ENCODE data around the gene BSN. TPM values are rescaled to one million over a fixed set of nuclear protein-coding genes. Genes with fewer than 3 reads are reported as not detected.

Gene BSN
- total RNA-seq, 2 donors from 2014 or later: 0.17 to 0.21 TPM

- H3K27me3 Mint-ChIP-seq (ENCODE audit: low read depth): no peaks in the 10 kb centered on the region
- no peak for DNase-seq
- H3K4me3 Mint-ChIP-seq: no peak overlapping the region
- H3K27ac Mint-ChIP-seq: no peak overlapping the region
- no peak for ATAC-seq (replicated peaks in 1 of 2)
- H3K36me3 Mint-ChIP-seq (ENCODE audit: insufficient read depth in 2 of 2): peaks cover 0 to 3% of the 10 kb centered on the region in 2 donors
- no peaks in the 10 kb centered on the region for H3K4me1 Mint-ChIP-seq (ENCODE audit: low read depth)
- peaks cover 3 to 7% of the 10 kb centered on the region in 2 donors for H3K9me3 Mint-ChIP-seq
These were observed 57.0 kb downstream of the BSN start for GRCh38 chr3:49611291-49611690.

GRCh38 chr3:49611719-49612118 is 57.4 kb downstream of the BSN start:
- ATAC-seq (replicated peaks in 1 of 2): no peak
- Mint-ChIP-seq H3K4me3 (no peak overlapping the region), H3K36me3 (ENCODE audit: insufficient read depth in 2 of 2) (peaks cover 0 to 3% of the 10 kb centered on the region in 2 donors), H3K27ac (no peak overlapping the region), H3K4me1 (ENCODE audit: low read depth) (no peaks in the 10 kb centered on the region), H3K9me3 (peaks cover 3 to 7% of the 10 kb centered on the region in 2 donors), H3K27me3 (ENCODE audit: low read depth) (no peaks in the 10 kb centered on the region)
- DNase-seq: no peak

GRCh38 chr3:49614936-49615335 is 60.7 kb downstream of the BSN start:
- Mint-ChIP-seq H3K4me1 (ENCODE audit: low read depth) (no peaks in the 10 kb centered on the region), H3K9me3 (peaks cover 3 to 7% of the 10 kb centered on the region in 2 donors), H3K4me3 (no peak overlapping the region), H3K36me3 (ENCODE audit: insufficient read depth in 2 of 2) (peaks cover 0 to 3% of the 10 kb centered on the region in 2 donors), H3K27ac (no peak overlapping the region), H3K27me3 (ENCODE audit: low read depth) (peaks cover 6% of the 10 kb centered on the region)
- ATAC-seq (replicated peaks in 1 of 2) (no peak), DNase-seq (no peak)

- Mint-ChIP-seq H3K9me3 (peaks cover 3 to 7% of the 10 kb centered on the region in 2 donors), H3K27ac (no peak overlapping the region), H3K4me1 (ENCODE audit: low read depth) (no peaks in the 10 kb centered on the region), H3K4me3 (no peak overlapping the region), H3K27me3 (ENCODE audit: low read depth) (peaks cover 6% of the 10 kb centered on the region), H3K36me3 (ENCODE audit: insufficient read depth in 2 of 2) (peaks cover 0 to 3% of the 10 kb centered on the region in 2 donors)
- DNase-seq (no peak), ATAC-seq (replicated peaks in 1 of 2) (no peak)
These were observed 61.8 kb downstream of the BSN start for GRCh38 chr3:49616061-49616460.

GRCh38 chr3:49616491-49616941 is 62.2 kb downstream of the BSN start:
- Mint-ChIP-seq H3K4me1 (ENCODE audit: low read depth) (no peaks in the 10 kb centered on the region), H3K36me3 (ENCODE audit: insufficient read depth in 2 of 2) (peaks cover 0 to 3% of the 10 kb centered on the region in 2 donors), H3K27ac (no peak overlapping the region), H3K9me3 (peaks cover 3 to 7% of the 10 kb centered on the region in 2 donors), H3K27me3 (ENCODE audit: low read depth) (peaks cover 6% of the 10 kb centered on the region), H3K4me3 (no peak overlapping the region)
- ATAC-seq (replicated peaks in 1 of 2) (no peak), DNase-seq (no peak)

- Mint-ChIP-seq H3K9me3 (peaks cover 1 to 5% of the 10 kb centered on the region in 2 donors), H3K4me3 (no peak overlapping the region), H3K4me1 (ENCODE audit: low read depth) (no peaks in the 10 kb centered on the region), H3K27me3 (ENCODE audit: low read depth) (peaks cover 6% of the 10 kb centered on the region), H3K27ac (no peak overlapping the region), H3K36me3 (ENCODE audit: insufficient read depth in 2 of 2) (peaks cover 0 to 3% of the 10 kb centered on the region in 2 donors)
- ATAC-seq (replicated peaks in 1 of 2): no peak
- no peak for DNase-seq
These were observed 63.2 kb downstream of the BSN start for GRCh38 chr3:49617390-49618013.

GRCh38 chr3:49618412-49618811 is 64.1 kb downstream of the BSN start:
- no peak for DNase-seq
- no peaks in the 10 kb centered on the region for H3K9me3 Mint-ChIP-seq

GRCh38 chr3:49619649-49620048 is 65.4 kb downstream of the BSN start:
- Mint-ChIP-seq H3K4me1 (ENCODE audit: low read depth) (no peaks in the 10 kb centered on the region), H3K36me3 (ENCODE audit: insufficient read depth in 2 of 2) (no peaks in the 10 kb centered on the region), H3K4me3 (no peak overlapping the region), H3K27me3 (ENCODE audit: low read depth) (peaks cover 6% of the 10 kb centered on the region), H3K27ac (no peak overlapping the region), H3K9me3 (no peaks in the 10 kb centered on the region)
- ATAC-seq (replicated peaks in 1 of 2): no peak
- DNase-seq: no peak

More at GRCh38 chr3:49618412-49618811, 64.1 kb downstream of the BSN start:
- H3K4me1 Mint-ChIP-seq (ENCODE audit: low read depth): no peaks in the 10 kb centered on the region
- no peak overlapping the region for H3K4me3 Mint-ChIP-seq
- peaks cover 6% of the 10 kb centered on the region for H3K27me3 Mint-ChIP-seq (ENCODE audit: low read depth)
- no peak overlapping the region for H3K27ac Mint-ChIP-seq
- ATAC-seq (replicated peaks in 1 of 2): no peak
- H3K36me3 Mint-ChIP-seq (ENCODE audit: insufficient read depth in 2 of 2): no peaks in the 10 kb centered on the region

GRCh38 chr3:49620728-49621127 is 66.5 kb downstream of the BSN start:
- Mint-ChIP-seq H3K4me3 (no peak overlapping the region), H3K27ac (no peak overlapping the region), H3K4me1 (ENCODE audit: low read depth) (no peaks in the 10 kb centered on the region), H3K27me3 (ENCODE audit: low read depth) (peaks cover 6% of the 10 kb centered on the region), H3K9me3 (no peaks in the 10 kb centered on the region), H3K36me3 (ENCODE audit: insufficient read depth in 2 of 2) (no peaks in the 10 kb centered on the region)
- ATAC-seq (replicated peaks in 1 of 2): no peak
- DNase-seq: no peak

GRCh38 chr3:49623071-49623470 is 68.8 kb downstream of the BSN start:
- Mint-ChIP-seq H3K27ac (no peak overlapping the region), H3K9me3 (no peaks in the 10 kb centered on the region), H3K4me1 (ENCODE audit: low read depth) (peaks cover 15% of the 10 kb centered on the region), H3K4me3 (no peak overlapping the region), H3K36me3 (ENCODE audit: insufficient read depth in 2 of 2) (no peaks in the 10 kb centered on the region), H3K27me3 (ENCODE audit: low read depth) (peaks cover 6% of the 10 kb centered on the region)
- no peak for DNase-seq
- no peak for ATAC-seq (replicated peaks in 1 of 2)

GRCh38 chr3:49625071-49625470 is 70.8 kb downstream of the BSN start:
- peaks cover 15% of the 10 kb centered on the region for H3K4me1 Mint-ChIP-seq (ENCODE audit: low read depth)
- no peaks in the 10 kb centered on the region for H3K9me3 Mint-ChIP-seq
- H3K27me3 Mint-ChIP-seq (ENCODE audit: low read depth): no peaks in the 10 kb centered on the region
- DNase-seq (no peak), ATAC-seq (replicated peaks in 1 of 2) (no peak)
- H3K27ac Mint-ChIP-seq: no peak overlapping the region
- H3K4me3 Mint-ChIP-seq: no peak overlapping the region
- no peaks in the 10 kb centered on the region for H3K36me3 Mint-ChIP-seq (ENCODE audit: insufficient read depth in 2 of 2)

GRCh38 chr3:49626101-49626581 is 71.9 kb downstream of the BSN start:
- H3K4me3 Mint-ChIP-seq: no peak overlapping the region
- DNase-seq (no peak), ATAC-seq (replicated peaks in 1 of 2) (peak; percentile 47 to 64)
- no peak overlapping the region for H3K27ac Mint-ChIP-seq
- peaks cover 10% of the 10 kb centered on the region for H3K27me3 Mint-ChIP-seq (ENCODE audit: low read depth)
- peaks cover 15% of the 10 kb centered on the region for H3K4me1 Mint-ChIP-seq (ENCODE audit: low read depth)
- no peaks in the 10 kb centered on the region for H3K9me3 Mint-ChIP-seq
- peaks cover 0 to 2% of the 10 kb centered on the region in 2 donors for H3K36me3 Mint-ChIP-seq (ENCODE audit: insufficient read depth in 2 of 2)

- peaks cover 0 to 4% of the 10 kb centered on the region in 2 donors for H3K9me3 Mint-ChIP-seq
- H3K36me3 Mint-ChIP-seq (ENCODE audit: insufficient read depth in 2 of 2): peaks cover 0 to 4% of the 10 kb centered on the region in 2 donors
- peaks cover 16% of the 10 kb centered on the region for H3K27me3 Mint-ChIP-seq (ENCODE audit: low read depth)
- H3K27ac Mint-ChIP-seq: no peak overlapping the region
- no peak overlapping the region for H3K4me3 Mint-ChIP-seq
- H3K4me1 Mint-ChIP-seq (ENCODE audit: low read depth): peaks cover 15% of the 10 kb centered on the region
- ATAC-seq (replicated peaks in 1 of 2) (no peak), DNase-seq (no peak)
These were observed 72.5 kb downstream of the BSN start for GRCh38 chr3:49626796-49627195.

- no peak for DNase-seq
- Mint-ChIP-seq H3K36me3 (ENCODE audit: insufficient read depth in 2 of 2) (peaks cover 0 to 4% of the 10 kb centered on the region in 2 donors), H3K9me3 (peaks cover 0 to 5% of the 10 kb centered on the region in 2 donors), H3K27ac (no peak overlapping the region), H3K4me3 (no peak overlapping the region), H3K27me3 (ENCODE audit: low read depth) (peaks cover 21% of the 10 kb centered on the region), H3K4me1 (ENCODE audit: low read depth) (peaks cover 15% of the 10 kb centered on the region)
- no peak for ATAC-seq (replicated peaks in 1 of 2)
These were observed 73.4 kb downstream of the BSN start for GRCh38 chr3:49627634-49628033.

Data from activated T-cell treated with anti-CD3 and anti-CD28 coated beads, Interleukin-2, amount 50 U/mL, for 72 hours (primary cell).